Fibroblast of lung (primary cell): Measurements from ENCODE around the gene SLC4A5.

Source experiments
- EZH2 ChIP-seq: IDR thresholded peaks from 2 replicates; pipeline ENCODE4 v1.5.1; 2012; ENCODE audit warnings: low read length, control low read depth, mild to moderate bottlenecking; ENCODE audit errors: missing control alignments
- TF ChIP-seq, protein P1 (sequence below), 2 donors: IDR thresholded peaks in 1 of 2; conservative IDR thresholded peaks in 1 of 2; 1 replicate in 1 of 2; 2 replicates in 1 of 2; pipeline ENCODE4 v1.5.1; 2011 to 2012; ENCODE audit warnings: low read length in 2 of 2, control low read depth in 1 of 2, inconsistent platforms in 1 of 2, low read depth in 1 of 2, mild to moderate bottlenecking in 1 of 2

DNA sequence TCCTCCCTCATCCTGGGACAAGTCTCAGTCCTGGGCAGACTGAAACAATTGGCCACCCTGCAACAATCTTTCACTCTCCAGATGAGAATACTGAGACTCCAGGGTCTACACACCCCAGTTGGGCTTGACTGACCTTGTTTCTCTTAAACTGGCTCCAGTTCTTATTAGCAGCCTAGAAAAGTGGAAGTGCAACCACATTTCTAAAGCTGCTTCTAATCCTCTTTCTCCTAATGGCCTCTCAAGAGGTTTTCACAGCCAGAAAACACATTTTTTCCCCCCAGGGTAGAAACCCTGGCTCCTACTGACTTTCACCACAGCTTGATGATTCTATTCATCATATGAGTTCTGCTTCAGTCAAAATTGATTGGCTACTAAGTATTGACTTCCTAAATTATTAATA lies 45.8 kb downstream of the SLC4A5 start:
- TF ChIP-seq, protein P1, sequence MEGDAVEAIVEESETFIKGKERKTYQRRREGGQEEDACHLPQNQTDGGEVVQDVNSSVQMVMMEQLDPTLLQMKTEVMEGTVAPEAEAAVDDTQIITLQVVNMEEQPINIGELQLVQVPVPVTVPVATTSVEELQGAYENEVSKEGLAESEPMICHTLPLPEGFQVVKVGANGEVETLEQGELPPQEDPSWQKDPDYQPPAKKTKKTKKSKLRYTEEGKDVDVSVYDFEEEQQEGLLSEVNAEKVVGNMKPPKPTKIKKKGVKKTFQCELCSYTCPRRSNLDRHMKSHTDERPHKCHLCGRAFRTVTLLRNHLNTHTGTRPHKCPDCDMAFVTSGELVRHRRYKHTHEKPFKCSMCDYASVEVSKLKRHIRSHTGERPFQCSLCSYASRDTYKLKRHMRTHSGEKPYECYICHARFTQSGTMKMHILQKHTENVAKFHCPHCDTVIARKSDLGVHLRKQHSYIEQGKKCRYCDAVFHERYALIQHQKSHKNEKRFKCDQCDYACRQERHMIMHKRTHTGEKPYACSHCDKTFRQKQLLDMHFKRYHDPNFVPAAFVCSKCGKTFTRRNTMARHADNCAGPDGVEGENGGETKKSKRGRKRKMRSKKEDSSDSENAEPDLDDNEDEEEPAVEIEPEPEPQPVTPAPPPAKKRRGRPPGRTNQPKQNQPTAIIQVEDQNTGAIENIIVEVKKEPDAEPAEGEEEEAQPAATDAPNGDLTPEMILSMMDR (conservative IDR thresholded peaks at IDR 0.05 in 1 of 2, IDR thresholded peaks at IDR 0.05 in 1 of 2; ENCODE audit: low read depth in 1 of 2, low read length in 2 of 2), result no peak
- no peak for TF ChIP-seq EZH2
